Urothelium cell line (cell line): Measurements from ENCODE around the gene SHOX.
"Not testable (repeated sequence)": the region's sequence is repeated elsewhere in the genome, so short reads cannot be mapped to it uniquely, and the experiment has no call there.

ENCODE experiments used
- DNase-seq: peaks from one replicate; pipeline ENCODE4 v3.0.0; 2011; ENCODE audit warnings: low spot score, mixed read lengths
- FAIRE-seq: peaks from 2 replicates; lab custom pipeline; 2011; peaks lifted over from hg19 to GRCh38; lab: Jason Lieb, UNC

SHOX gene

GRCh38 chrX:630612-631496, at the start of gene SHOX:
SHOX (plus strand) TSS chrX:630791; CDS start chrX:630898, 107 bp downstream.
- no peak for FAIRE-seq
- no peak for DNase-seq

GRCh38 chrX:581066-581465, 49.5 kb upstream of the SHOX start:
- DNase-seq (no peak), FAIRE-seq (no peak)

- no peak for FAIRE-seq
- DNase-seq = no peak
Measured at GRCh38 chrX:581720-582298, 48.8 kb upstream of the SHOX start.

GRCh38 chrX:584572-584971, 46.0 kb upstream of the SHOX start:
- DNase-seq = no peak

DNA sequence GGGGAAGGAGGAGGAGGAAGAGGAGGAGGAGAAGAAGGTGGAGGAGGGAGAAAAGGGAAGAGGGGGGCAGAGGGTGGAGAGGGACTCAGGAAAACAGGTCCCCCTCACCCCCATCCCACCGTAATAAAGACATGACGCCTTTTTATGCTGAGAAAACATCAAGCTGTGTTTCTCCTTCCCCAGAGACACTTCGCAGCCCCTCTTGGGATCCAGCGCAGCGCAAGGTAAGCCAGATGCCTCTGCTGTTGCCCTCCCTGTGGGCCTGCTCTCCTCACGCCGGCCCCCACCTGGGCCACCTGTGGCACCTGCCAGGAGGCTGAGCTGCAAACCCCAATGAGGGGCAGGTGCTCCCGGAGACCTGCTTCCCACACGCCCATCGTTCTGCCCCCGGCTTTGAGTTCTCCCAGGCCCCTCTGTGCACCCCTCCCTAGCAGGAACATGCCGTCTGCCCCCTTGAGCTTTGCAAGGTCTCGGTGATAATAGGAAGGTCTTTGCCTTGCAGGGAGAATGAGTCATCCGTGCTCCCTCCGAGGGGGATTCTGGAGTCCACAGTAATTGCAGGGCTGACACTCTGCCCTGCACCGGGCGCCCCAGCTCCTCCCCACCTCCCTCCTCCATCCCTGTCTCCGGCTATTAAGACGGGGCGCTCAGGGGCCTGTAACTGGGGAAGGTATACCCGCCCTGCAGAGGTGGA, 45.3 kb upstream of the SHOX start:
- DNase-seq (no peak), FAIRE-seq (no peak)

More at GRCh38 chrX:584572-584971, 46.0 kb upstream of the SHOX start:
- FAIRE-seq = no peak

GRCh38 chrX:586351-586750, 44.2 kb upstream of the SHOX start:
- FAIRE-seq (no peak), DNase-seq (no peak)

GRCh38 chrX:589261-589660, 41.3 kb upstream of the SHOX start:
- not testable (repeated sequence) for FAIRE-seq, DNase-seq

DNA sequence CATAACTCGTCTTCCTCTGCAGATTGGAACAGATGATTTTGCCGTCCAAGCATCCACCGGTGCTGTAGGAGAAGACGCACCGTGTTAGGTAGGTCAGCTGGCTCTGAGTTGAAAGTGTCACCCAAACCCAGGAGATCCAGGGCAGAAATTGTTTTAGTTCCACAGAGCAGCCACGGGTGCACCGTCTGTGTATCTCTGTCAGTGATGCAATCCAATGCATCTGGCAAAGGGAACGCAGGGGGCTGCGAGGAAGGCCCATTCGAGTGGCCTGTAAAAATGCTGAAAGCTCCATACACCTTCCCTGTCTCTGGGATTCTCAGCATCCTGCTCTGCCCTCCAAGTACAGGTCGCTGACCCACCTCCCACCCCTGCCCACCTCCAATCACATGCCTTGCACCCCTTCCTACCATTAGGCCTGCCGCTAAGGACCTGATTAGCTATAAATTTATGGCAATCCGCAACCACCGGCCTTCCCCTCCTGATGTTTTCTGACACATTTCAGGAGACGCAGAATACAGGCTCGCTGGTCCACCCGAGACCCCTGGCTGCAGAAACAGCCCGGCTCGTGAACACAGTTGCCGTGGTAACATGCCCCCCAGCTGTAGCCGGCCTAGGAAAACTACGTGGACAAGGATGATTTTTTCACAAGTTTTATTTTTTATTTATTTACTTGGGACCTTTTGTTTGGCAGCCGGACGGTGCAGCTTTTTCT, 39.7 kb upstream of the SHOX start:
- DNase-seq (no peak), FAIRE-seq (no peak)

DNA sequence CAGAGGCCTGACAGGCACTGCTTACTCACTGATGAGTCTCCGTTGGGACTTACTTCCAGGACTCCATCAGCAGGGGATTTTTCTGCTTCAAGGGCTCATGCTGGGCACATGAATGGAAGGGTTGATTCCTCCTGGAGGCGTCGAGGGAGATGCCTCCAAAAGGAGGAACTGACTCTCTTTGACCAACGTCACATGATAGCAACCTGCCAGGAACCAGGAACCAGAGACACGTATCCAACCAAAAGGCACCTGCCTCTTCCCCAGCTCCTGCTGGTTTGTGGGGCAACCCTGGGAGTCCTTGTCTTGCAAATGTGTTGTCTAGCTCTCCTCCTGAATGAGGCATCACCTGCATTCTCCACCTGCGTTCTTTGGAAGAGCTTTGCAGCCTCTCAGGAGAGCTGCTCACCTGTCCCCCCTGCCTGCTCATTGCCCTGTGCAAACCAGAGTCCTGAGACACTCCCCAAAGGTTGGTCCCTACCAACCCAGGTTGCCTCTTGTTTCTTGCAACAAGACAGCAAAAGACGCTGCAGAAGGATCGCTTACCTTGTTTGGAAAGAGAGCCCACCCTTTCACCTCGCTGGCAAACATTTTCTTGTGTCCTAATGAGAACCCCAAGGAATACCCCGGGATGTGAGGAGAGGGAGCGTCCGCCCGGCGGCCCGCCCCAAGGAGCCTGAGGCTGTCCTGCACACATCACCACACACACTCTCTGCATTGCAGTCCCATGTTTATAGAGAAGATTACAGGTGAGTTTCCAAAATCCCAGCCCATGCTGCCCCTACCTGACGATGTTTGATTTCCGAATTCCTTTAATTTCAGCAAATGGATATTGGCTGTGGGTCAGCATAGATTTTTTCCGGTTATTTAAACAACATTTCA, 30.5 kb upstream of the SHOX start:
- DNase-seq (no peak), FAIRE-seq (no peak)

- not testable (repeated sequence) for DNase-seq
Measured at GRCh38 chrX:603029-603428, 27.6 kb upstream of the SHOX start.

GRCh38 chrX:604616-605015, 26.0 kb upstream of the SHOX start:
- FAIRE-seq, DNase-seq: not testable (repeated sequence)

More at GRCh38 chrX:603029-603428, 27.6 kb upstream of the SHOX start:
- FAIRE-seq = not testable (repeated sequence)

DNA sequence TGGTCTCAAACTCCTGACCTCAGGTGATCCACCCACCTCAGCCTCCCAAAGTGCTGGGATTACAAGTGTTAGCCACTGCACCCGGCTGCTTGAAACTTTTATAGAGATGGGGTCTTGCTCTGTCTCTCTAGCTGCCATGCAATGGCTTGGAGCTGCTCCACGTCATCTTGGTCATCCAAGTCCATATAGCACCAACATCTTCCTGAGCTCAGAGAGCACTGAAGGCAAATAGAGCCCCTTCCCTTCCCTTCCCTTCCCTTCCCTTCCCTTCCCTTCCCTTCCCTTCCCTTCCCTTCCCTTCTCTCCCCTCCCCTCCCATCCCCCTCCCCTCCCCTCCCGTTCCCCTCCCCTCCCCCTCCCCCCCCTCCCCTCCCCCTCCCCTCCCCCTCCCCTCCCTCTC, 22.5 kb upstream of the SHOX start:
- not testable (repeated sequence) for DNase-seq, FAIRE-seq

DNA sequence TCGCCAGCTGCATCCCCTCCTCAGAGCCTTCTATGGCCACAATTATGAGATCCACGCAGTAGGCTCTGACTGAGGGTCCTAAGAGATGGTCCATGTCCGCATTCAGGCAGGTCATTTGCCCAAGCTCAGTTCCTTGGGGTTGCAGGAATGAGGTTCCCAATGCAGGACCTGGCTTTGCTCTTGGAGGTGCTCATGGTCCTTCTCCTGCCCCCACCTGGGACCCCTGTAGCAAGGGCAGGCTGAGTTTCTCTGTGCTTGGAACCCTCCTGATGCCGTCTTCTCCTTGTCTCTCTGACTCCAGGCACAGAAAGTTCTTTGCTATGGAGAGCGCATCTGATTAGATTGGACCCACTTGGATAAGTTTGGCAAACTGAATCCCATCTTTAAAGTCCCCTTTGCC, 16.5 kb upstream of the SHOX start:
- FAIRE-seq = no peak
- DNase-seq = no peak

GRCh38 chrX:617401-617800, 13.2 kb upstream of the SHOX start:
- no peak for DNase-seq
- no peak for FAIRE-seq

DNA sequence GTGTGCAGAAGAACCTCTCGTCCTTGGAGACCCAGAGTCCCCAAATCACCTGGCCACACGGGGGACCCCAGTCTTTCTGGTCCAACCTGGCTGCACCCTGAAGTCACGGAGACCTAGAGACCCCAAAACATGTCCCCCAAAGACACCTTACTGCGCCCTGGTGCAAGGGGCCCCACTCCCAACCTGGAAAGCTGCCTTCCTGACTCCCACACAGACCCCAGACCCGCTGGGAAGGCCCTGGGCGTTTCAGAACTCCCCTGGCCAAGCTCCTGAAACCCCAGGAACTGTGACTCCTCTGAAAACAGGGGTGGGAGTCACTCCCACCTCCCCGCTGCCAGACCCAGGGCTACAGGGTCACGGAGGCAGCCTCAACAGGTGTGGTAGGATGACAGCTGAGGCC, 12.7 kb upstream of the SHOX start:
- no peak for DNase-seq
- no peak for FAIRE-seq

DNA sequence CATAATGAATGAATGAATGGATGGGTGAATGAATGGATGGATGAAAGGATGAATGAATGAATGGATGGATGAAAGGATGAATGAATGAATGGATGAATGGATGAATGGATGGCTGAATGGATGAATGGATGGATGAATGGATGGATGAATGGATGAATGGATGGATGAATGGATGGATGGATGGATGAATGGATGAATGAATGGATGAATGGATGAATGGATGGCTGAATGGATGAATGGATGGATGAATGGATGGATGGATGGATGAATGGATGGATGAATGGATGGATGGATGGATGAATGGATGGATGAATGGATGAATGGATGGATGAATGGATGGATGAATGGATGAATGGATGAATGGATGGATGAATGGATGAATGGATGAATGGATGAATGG, 12.3 kb upstream of the SHOX start:
- FAIRE-seq, DNase-seq: not testable (repeated sequence)

DNA sequence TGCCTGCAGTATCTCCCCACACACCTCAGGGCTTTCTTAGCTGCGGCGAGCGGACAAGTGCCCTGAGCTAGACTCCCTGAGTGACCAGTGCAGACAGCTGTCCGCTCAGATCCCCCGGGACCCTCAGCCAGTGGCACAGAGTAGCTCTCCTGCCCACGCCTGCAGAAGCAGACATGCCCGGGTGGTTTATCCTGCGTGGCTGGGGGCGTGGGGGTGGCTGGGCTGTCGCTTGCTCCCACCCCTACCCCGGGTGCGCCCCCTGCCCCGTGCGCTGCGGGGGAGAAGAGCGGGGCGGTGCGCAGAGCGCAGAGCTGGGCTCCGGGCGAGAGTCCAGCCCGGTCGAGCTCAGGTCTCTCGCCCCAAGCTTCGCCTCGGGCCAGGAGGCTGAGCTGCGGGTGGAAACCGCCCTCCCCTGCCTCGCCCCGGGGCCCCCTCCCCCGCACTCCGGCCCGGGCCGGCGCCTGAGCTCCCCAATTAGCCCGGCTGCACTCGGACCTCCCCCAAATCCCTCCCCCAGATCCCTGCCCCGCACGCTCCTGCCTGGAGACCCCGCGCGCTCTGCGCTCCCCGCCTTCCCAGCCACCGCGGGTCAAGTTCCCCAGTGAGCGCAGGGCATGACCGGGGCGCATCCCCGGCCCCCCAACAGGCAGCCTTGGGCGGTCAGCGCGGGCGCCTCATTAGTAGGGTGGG, 11.7 kb upstream of the SHOX start:
- DNase-seq = no peak
- no peak for FAIRE-seq

GRCh38 chrX:619451-619811, 11.2 kb upstream of the SHOX start:
- FAIRE-seq (no peak), DNase-seq (no peak)

- no peak for FAIRE-seq
- no peak for DNase-seq
Measured at GRCh38 chrX:619812-620531, 10.6 kb upstream of the SHOX start.
